ENCODE measurements around the gene PTPN1. TPM values are rescaled to one million over a fixed set of nuclear protein-coding genes. Genes with fewer than 3 reads are reported as not detected.

The PTPN1 gene
- 10 to 100 TPM; 52.9 to 64.5 (median 58.3) TPM for total RNA-seq
- total RNA-seq (2013) = 62.1 TPM

DNA sequence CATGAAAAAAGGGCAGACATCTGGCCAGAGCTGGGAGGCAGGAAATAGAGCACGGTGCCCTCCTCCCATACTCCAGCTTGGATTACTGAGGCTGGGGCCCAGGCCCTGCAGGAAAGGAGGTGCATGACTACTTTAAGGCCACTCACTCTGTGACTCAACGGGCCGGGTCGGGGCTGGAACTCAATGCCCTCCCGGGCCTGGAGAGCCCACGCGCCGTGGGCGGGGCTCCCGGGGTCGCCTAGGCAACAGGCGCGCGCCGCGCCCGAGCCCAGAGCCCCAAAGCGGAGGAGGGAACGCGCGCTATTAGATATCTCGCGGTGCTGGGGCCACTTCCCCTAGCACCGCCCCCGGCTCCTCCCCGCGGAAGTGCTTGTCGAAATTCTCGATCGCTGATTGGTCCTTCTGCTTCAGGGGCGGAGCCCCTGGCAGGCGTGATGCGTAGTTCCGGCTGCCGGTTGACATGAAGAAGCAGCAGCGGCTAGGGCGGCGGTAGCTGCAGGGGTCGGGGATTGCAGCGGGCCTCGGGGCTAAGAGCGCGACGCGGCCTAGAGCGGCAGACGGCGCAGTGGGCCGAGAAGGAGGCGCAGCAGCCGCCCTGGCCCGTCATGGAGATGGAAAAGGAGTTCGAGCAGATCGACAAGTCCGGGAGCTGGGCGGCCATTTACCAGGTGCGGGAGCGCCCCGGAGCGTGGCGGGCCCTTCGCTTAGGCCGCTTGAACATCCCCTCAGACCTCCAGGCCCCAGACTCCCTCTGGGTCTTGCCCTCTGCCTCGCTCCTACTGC lies at the start of gene PTPN1:
Gene PTPN1 (plus strand): TSS at position 461 of the 783 bp plus-strand sequence. CDS start 145 bp downstream, at position 606.
- TF ChIP-seq, protein P1, sequence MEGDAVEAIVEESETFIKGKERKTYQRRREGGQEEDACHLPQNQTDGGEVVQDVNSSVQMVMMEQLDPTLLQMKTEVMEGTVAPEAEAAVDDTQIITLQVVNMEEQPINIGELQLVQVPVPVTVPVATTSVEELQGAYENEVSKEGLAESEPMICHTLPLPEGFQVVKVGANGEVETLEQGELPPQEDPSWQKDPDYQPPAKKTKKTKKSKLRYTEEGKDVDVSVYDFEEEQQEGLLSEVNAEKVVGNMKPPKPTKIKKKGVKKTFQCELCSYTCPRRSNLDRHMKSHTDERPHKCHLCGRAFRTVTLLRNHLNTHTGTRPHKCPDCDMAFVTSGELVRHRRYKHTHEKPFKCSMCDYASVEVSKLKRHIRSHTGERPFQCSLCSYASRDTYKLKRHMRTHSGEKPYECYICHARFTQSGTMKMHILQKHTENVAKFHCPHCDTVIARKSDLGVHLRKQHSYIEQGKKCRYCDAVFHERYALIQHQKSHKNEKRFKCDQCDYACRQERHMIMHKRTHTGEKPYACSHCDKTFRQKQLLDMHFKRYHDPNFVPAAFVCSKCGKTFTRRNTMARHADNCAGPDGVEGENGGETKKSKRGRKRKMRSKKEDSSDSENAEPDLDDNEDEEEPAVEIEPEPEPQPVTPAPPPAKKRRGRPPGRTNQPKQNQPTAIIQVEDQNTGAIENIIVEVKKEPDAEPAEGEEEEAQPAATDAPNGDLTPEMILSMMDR (IDR thresholded peaks at IDR 0.05) = no peak
- H3K4me1 ChIP-seq (ENCODE audit: control insufficient read depth, insufficient read depth, low read length) = peaks cover 24% of the 10 kb centered on the region
- DNase-seq = peak; percentile 99
- no peaks in the 10 kb centered on the region for H3K36me3 Mint-ChIP-seq
- peak within 1 kb of the TSS; percentile 89 for H3K27ac ChIP-seq (ENCODE audit: low read length)
- intact Hi-C loops (cut with micrococcal nuclease) = loop anchor here (1.0 to 5.0 kb wide), 2 partner anchors 32 to 62 kb away; no protein-coding TSS in a partner anchor
- peak; percentile 96 to 99 (median 96) for ATAC-seq
- H3K4me3 ChIP-seq (ENCODE audit: low read length) = peak within 1 kb of the TSS; percentile 99
- H3K4me3 Mint-ChIP-seq = peak within 1 kb of the TSS; percentile 93
- WGBS (ENCODE audit: insufficient coverage) = under 1% methylated on average over 64 of the region's 64 CpGs
- no peaks in the 10 kb centered on the region for H3K36me3 ChIP-seq (ENCODE audit: control insufficient read depth, insufficient read depth, low read length)
- H3K27me3 Mint-ChIP-seq (ENCODE audit: low read depth in 2 of 2) = no peaks in the 10 kb centered on the region
- peak within 1 kb of the TSS; percentile 95 to 98 for H3K27ac Mint-ChIP-seq
- no peaks in the 10 kb centered on the region for H3K27me3 ChIP-seq (ENCODE audit: control insufficient read depth, insufficient read depth, low read length)
- no peaks in the 10 kb centered on the region for H3K9me3 Mint-ChIP-seq
- H3K9me3 ChIP-seq (ENCODE audit: control insufficient read depth, insufficient read depth, low read length) = no peaks in the 10 kb centered on the region
- H3K4me1 Mint-ChIP-seq = peaks cover 44 to 48% of the 10 kb centered on the region in 2 donors

DNA sequence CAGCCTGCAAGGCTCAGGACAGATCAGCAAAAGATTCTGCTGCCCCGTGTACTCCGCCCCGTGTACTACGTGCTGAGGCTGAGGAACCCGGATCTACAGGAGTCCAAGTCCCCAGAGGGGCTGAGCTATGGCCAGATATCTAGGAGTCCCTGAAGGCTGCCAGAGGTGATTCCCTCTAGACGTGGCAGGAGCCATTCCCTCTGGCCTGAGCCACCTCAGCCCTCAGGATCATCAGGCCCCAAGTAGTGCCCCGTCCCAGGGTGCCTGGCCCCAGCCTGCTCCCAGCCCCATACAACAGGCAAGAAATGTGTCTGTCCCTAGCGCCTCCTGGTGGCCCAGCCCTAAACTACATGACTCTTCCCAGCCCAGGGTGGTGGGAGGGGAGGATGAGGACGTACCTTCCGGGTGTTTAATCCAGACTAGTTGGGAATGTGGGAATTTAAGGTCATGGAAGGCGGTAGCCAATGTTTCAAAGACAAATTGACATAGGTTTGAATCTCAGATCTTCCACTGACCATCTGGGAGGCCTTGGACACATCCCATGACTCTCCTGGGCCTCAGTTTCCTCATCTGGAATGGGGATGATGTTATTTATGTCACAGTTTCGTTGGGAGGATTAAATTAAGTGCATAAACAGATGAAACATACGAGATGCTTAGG lies 49.4 kb upstream of the PTPN1 start:
- ATAC-seq = peak; percentile 93 to 94 (median 93)
- no peaks in the 10 kb centered on the region for H3K9me3 ChIP-seq (ENCODE audit: control insufficient read depth, insufficient read depth, low read length)
- peak; percentile 85 to 86 for DNase-seq
- peaks cover 24% of the 10 kb centered on the region for H3K4me1 ChIP-seq (ENCODE audit: control insufficient read depth, insufficient read depth, low read length)
- Mint-ChIP-seq H3K4me3 (no peak overlapping the region), H3K4me1 (peaks cover 4 to 14% of the 10 kb centered on the region in 2 donors), H3K36me3 (no peaks in the 10 kb centered on the region), H3K27me3 (ENCODE audit: low read depth in 2 of 2) (peaks cover 22 to 32% of the 10 kb centered on the region in 2 donors), H3K9me3 (no peaks in the 10 kb centered on the region), H3K27ac (no peak overlapping the region)
- H3K4me3 ChIP-seq (ENCODE audit: low read length) = no peak overlapping the region
- peaks cover 21% of the 10 kb centered on the region for H3K27me3 ChIP-seq (ENCODE audit: control insufficient read depth, insufficient read depth, low read length)
- TF ChIP-seq, protein P1 (IDR thresholded peaks at IDR 0.05) = peak; percentile 98
- H3K36me3 ChIP-seq (ENCODE audit: control insufficient read depth, insufficient read depth, low read length) = no peaks in the 10 kb centered on the region
- WGBS (ENCODE audit: insufficient coverage) = 38% methylated on average over 13 of the region's 13 CpGs
- H3K27ac ChIP-seq (ENCODE audit: low read length) = no peak overlapping the region
- intact Hi-C loops (cut with micrococcal nuclease) = loop anchor here (1.0 to 5.0 kb wide), 3 partner anchors 123 to 274 kb away; partner anchors contain the start of gene CEBPB

DNA sequence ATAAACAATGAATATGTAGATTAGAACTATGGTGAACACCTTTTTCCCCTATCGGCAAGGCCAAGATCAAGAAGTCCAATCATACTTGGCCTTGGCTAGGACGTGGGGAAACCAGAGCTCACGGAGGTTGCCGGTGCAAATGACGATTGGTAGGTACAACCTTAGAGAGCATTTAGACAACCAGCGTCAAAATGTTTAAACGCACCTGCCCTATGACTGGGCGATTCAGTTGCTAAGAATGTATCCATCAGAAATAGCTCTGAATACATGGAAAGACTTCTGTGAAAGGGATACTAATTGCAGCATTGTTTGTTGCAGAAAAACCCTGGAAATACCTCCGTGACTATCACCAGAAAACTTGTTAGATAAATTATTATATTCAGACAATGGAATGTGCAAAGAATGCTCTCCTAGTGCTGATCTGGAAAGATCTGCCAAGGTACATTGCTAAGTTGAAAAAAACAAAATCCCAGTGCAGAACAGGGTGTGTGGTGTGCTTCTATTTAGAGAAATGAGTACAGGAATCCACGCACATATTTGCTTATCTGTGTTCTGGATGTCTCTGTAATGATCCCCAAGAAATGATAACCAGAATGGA lies 48.0 kb upstream of the PTPN1 start:
- Mint-ChIP-seq H3K4me1 (peaks cover 4 to 12% of the 10 kb centered on the region in 2 donors), H3K36me3 (no peaks in the 10 kb centered on the region), H3K27me3 (ENCODE audit: low read depth in 2 of 2) (peaks cover 16 to 19% of the 10 kb centered on the region in 2 donors), H3K4me3 (no peak overlapping the region), H3K9me3 (no peaks in the 10 kb centered on the region), H3K27ac (no peak overlapping the region)
- H3K9me3 ChIP-seq (ENCODE audit: control insufficient read depth, insufficient read depth, low read length) = no peaks in the 10 kb centered on the region
- H3K36me3 ChIP-seq (ENCODE audit: control insufficient read depth, insufficient read depth, low read length) = no peaks in the 10 kb centered on the region
- TF ChIP-seq, protein P1 (IDR thresholded peaks at IDR 0.05) = no peak
- no peak overlapping the region for H3K4me3 ChIP-seq (ENCODE audit: low read length)
- intact Hi-C loops (cut with micrococcal nuclease) = loop anchor here (5.0 kb wide), 1 partner anchor 125 kb away; no protein-coding TSS in a partner anchor
- DNase-seq (no peak), ATAC-seq (no peak)
- peaks cover 15% of the 10 kb centered on the region for H3K4me1 ChIP-seq (ENCODE audit: control insufficient read depth, insufficient read depth, low read length)
- H3K27ac ChIP-seq (ENCODE audit: low read length) = no peak overlapping the region
- peaks cover 9% of the 10 kb centered on the region for H3K27me3 ChIP-seq (ENCODE audit: control insufficient read depth, insufficient read depth, low read length)
- WGBS (ENCODE audit: insufficient coverage) = 90% methylated on average over 9 of the region's 10 CpGs

Data from natural killer cell (primary cell).